ENCODE data around the gene SREBF2.

DNA sequence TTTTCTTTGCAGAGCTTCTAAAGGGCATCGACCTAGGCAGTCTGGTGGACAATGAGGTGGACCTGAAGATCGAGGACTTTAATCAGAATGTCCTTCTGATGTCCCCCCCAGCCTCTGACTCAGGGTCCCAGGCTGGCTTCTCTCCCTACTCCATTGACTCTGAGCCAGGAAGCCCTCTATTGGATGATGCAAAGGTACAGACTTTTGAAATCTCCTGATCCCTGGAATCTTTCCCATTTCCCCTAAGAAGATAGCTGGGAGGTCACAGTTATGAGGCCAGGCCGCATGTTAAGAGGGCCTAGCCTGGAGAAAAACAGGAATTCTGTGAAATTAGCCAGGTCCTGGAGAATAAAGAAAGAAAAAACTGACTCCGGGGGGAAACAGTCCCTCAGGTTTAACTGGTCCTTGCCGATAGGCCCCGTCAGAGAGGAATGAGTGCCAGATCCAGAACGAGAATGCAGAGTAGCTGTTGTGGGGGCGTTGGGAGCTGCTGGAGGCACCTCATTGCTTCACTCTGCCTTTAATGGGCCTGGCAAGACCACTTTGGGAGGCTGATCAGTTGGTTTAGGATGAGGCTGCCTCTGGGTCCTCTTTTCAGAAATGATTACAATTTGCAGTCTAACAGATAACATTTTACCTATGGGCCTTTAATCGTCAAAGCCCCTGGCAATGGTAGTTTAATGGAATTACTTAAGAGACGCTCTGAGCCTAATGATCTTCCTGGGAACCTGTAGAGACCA is 42.8 kb downstream of the SREBF2 start:
- TF ChIP-seq POLR2AphosphoS5 (IDR thresholded peaks at IDR 0.05) (no peak), POLR2A (IDR thresholded peaks at IDR 0.05) (no peak), EP300 (IDR thresholded peaks at IDR 0.05) (no peak)
- TF ChIP-seq, protein P1, sequence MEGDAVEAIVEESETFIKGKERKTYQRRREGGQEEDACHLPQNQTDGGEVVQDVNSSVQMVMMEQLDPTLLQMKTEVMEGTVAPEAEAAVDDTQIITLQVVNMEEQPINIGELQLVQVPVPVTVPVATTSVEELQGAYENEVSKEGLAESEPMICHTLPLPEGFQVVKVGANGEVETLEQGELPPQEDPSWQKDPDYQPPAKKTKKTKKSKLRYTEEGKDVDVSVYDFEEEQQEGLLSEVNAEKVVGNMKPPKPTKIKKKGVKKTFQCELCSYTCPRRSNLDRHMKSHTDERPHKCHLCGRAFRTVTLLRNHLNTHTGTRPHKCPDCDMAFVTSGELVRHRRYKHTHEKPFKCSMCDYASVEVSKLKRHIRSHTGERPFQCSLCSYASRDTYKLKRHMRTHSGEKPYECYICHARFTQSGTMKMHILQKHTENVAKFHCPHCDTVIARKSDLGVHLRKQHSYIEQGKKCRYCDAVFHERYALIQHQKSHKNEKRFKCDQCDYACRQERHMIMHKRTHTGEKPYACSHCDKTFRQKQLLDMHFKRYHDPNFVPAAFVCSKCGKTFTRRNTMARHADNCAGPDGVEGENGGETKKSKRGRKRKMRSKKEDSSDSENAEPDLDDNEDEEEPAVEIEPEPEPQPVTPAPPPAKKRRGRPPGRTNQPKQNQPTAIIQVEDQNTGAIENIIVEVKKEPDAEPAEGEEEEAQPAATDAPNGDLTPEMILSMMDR (IDR thresholded peaks at IDR 0.05) = no peak
